Stimulated activated CD8-positive, alpha-beta memory T cell treated with anti-CD3 and anti-CD28 coated beads, Interleukin-15, amount 100 ng/mL, for 1 hour (primary cell): ENCODE measurements around the gene HNRNPM.
"Not testable (repeated sequence)": the region's sequence is repeated elsewhere in the genome, so short reads cannot be mapped to it uniquely, and the experiment has no call there.

ENCODE experiments used
- DNase-seq: peaks from one replicate; pipeline ENCODE4 v3.0.0-alpha.2; 2020; ENCODE audit warnings: low read depth

The HNRNPM gene

DNA sequence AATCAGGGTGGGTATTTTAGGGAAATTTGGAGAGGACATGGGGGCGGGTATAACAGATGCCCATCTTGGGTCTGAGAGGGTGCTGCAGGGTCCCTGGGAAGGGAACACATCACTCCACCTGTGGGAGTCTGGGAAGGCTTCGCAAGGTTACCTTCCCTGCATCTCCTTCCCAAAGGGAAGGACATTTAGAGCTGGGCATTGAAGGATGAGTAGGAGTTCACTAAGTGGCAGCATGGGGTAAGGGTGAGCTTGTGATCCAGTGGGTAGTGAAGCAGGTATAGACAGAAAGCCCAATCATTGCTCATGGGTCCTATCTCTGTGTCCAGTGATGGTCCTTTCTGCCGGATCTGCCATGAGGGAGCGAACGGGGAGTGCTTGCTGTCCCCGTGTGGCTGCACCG lies 18.5 kb upstream of the HNRNPM start:
- no peak for DNase-seq

DNA sequence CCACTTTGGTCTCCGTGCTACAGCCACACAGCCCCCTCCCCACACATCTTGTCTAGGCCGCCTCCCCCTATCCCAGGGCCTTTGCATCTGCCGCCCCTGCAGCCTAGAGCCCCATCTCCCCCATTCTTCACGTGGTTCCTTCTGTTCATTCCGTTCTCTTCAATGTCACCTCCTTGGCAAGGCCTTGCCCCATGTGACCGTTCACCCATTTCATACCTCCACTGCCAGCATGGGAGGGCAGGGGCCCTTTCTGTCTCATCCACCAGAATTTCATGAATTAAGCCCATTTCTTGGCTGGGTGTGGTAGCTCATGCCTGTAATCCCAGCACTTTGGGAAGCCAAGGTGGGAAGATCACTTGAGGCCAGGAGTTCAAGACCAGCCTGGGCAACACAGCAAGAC lies 15.7 kb upstream of the HNRNPM start:
- DNase-seq: no peak

DNA sequence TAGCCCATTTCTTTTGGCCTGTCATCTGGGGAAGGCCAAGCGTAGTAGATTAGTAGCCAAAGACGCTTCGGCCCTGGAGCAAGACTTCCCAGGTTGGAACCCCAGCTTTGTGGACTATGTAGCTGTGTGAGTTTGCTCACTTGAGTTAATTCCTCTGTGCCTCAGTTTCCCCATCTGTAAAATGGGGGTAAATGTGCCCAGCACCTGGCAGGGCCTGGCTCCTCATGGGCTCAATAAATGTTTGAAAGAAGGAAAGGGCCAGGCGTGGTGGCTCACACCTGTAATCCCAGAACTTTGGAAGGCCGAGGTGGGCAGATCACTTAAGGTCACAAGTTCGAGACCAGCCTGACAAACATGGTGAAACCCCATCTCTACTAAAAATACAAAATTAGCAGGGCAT lies 14.9 kb upstream of the HNRNPM start:
- no peak for DNase-seq

DNA sequence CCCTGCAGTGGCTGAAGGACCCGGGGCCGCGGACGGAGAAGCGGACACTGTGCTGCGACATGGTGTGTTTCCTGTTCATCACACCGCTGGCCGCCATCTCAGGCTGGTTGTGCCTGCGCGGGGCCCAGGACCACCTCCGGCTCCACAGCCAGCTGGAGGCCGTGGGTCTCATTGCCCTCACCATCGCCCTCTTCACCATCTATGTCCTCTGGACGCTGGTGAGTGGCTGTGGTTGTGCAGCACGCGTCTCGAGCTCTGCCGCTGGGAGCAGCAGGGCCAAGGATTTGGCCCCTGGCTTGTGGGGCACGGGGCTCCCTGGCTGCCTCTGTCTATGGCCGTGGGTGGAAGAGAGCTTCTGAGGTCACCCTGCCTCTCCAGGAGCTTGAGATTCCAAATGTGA lies 14.1 kb upstream of the HNRNPM start:
- no peak for DNase-seq

DNA sequence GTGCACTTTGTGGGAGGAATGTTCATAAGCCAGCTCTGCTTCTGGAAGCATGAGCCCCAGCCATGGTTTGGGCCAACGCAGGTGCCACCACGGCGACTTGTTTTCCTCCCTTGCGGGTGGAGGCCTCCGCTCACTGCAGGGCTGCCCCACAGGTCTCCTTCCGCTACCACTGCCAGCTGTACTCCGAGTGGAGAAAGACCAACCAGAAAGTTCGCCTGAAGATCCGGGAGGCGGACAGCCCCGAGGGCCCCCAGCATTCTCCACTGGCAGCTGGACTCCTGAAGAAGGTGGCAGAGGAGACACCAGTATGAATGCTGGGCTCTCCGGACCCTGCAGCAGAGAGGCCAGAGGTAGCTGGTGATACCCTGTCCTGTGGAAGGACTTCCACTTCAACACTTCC lies 6.5 kb upstream of the HNRNPM start:
- no peak for DNase-seq

DNA sequence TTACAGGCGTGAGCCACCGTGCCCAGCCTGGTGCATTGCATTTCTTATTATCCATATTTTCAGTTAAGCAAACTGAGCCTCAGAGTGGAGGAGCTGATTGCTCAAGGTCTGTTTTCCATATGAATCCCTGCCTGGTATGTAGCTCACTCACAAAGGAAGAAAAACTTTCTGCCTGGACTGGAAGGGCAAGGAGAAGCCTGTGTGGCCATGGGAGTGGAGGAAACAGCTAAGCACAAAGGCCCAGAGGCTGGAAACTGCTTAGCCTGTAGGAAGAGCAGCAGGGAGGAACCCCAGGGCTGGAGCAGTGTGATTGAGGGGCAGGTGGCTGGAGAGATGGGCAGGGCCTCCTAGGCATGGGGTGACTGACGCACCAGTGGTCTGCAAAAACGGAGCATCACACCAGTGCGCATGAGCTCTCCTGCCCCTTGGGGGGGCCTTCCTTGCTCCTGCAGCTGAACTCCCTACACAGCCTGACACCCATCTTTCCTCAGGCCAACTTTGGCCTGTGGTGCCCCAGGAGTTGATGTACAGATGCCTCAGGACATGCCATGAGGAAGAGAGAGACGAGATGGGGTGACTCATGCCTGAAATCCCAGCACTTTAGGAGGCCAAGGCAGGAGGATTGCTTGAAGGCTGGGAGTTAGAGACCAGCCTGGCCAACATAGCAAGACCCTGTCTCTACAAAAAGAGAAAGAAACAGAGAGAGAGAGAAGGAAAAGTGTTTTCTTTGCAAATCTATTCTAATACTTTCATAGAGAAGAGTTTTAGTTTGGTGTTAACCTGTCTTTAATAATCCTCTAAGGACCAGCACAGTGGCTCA lies 2.8 kb upstream of the HNRNPM start:
- DNase-seq: no peak

DNA sequence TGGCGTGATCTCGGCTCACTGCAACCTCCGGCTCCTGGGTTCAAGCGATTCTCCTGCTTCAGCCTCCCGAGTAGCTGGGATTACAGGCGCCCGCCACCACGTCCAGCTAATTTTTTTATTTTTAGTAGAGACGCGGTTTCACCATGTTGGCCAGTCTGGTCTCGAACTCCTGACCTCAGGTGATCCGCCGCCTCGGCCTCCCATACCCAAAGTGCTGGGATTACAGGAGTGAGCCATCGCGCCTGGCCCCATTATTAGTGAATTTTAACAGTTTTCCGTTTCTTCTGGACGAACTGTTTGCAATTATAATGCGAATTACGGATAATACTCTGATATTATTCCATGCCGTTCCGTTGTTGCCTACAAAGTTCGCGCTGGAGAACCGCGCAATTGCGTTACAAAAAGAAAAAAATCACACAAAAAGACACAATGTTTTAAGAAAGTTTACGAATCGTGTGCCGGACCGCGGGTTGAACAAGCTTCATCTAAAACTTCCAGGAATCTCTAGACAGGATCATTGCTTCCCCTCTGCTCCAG lies 567 bp upstream of the HNRNPM start:
- DNase-seq: not testable (repeated sequence)

DNA sequence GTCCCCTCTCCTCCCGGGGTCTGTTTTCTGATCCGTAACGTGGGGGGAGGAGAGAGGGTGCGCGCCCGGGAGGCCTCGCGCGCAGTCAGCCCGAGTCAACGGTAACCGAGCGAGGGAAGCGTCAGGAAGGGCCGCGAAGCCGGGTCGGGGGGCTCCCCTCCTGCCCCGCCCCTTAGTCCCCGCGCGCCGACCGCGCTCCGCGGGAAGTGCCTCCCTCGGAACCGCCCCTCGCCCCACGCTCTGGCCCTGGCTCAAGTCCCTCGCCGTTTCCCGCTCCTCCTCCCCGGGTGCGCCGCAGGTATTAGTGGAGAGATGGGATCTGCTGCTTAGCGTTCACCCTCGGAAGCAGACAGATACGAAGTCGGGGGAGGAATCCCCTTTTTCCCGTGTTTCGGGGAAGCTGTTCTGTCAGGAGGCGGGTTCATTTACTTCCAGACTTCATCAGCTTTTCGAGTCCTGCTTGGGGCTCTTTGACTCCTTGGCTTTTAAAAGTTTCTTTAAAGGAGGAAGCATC lies 770 bp downstream of the HNRNPM start:
- no peak for DNase-seq

DNA sequence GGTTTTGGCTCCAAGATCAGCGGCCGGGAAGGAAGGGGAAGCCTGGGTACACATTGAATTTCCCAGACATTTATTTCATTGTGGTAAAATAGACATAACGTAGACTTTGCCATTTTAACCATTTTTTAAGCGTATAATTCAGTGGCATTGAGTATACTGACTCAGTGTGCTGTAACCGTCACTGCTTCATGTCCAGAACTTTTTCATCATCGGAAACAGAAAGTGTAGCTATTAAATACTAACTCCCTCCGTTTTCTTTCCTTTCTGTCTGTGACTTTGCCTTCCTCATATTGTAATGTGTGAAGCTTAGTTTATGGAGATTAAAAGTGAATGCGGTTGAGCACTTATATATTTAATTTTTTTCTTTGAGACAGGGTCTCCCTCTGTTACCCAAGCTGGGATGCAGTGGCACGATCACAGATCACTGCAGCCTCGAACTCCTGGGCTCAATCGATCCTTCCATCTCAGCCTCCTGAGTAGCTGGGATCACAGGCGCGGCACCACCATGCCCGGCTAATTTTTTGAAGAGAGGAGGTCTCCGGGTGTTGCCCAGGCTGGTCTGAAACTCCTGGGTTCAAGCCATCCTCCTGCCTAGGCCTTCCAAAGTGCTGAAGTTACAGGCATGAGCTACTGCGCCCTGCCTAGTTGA lies 1.4 kb downstream of the HNRNPM start:
- no peak for DNase-seq

DNA sequence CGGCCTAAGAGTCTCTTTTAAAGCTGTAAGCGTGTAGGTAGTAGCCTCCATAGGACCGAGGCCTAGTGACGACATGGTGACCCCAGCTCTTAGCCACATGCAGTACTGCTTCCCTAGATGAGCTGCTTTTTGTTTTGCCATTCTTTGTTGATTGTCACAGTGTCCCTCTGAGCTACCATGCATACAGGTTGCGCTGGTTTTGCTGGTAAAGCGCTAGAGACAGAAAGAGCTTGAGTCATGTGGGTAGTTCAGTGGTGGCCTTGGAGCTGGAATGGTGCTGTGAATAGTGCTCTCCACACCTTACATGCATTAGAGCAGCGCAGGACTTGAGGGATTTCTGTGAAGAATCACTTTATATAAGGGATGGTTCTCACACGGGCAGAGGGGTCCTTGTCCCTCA lies 5.1 kb downstream of the HNRNPM start:
- no peak for DNase-seq

DNA sequence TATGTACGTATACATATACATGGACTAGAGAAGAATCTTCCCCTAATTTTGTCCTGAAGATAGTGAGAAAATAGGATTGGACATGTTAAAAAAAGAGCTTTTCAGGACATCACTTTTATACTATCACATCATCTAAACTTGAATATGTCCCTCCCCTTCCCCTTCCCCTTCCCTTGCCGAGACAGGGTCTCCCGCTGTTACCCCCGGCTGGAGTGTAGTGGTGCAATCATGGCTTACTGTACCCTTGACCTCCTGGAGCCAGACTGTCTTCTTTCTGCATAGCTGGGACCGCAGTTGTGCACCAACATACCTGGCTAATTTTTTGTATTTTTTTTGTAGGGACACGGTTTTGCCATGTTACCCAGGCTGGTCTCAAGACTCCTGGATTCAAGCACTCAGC lies 6.6 kb downstream of the HNRNPM start:
- DNase-seq: no peak

DNA sequence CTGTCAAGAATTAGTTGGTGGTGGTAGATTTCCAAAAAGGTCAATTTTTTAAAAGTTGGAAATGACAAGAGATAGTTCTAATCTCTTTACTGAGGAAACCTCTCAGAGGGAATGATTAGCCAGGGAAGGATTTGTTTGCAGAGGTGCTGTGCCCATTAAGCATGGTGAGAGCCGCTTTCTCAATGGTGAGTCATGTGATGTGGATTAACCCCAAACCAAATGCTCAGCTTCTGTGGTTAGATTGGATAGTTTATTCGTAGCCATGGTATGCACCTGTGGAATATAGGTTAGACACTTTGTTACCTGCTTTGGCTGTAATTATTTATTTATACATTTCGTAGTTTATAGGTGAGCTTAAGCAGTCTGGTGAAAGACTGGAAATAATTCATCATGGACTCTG lies 7.1 kb downstream of the HNRNPM start:
- no peak for DNase-seq

DNA sequence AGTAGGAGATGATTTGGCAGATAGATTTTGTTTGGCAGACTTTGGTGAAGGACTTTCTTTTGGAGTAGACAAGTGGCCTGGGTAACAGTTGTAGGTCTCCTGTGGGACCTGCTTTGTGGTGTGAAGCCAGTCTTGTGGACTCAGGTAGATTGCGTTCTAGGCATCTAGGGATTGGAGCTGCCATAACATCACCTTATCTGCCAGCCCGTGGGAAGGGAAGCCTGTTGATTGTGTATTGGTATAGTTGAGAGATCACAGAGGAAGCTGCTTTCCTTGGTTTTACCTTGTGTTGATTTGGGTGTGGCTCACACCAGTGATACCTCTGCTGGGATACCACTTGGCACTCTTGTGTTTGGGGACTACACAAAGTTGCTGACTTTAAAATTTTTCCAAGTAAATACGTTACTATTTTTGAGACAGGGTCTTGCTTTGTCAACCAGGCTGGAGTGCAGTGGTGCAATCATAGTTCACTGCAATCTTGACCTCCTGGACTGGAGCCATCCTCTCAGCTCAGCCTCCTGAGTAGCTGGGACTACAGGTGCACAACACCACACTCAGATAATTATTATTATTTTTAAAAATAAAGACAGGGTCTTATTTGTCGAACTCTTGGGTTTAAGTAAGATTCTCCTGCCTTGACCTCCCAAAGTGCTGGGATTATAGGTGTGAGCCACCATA lies 7.8 kb downstream of the HNRNPM start:
- DNase-seq: no peak

DNA sequence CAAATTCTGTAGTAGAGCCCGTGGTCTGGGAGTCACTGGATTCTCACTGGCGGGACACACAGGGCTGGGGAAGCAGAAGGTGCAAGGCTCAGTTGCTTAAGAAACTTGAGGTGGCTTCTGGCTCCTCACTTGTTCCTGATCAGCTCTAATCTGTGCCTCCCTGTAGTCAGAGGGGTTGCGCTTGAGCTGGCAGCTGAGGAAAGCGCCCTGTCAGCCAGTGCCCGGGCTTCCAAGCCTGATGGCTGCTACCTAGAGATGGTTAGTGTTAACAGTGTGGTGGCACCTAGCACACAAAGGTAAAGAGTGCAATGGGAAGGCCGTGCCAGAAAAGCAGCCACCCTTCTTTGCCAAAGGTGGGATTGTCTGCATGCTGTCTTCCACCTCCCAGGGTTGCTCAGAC lies 8.8 kb downstream of the HNRNPM start:
- DNase-seq: no peak

DNA sequence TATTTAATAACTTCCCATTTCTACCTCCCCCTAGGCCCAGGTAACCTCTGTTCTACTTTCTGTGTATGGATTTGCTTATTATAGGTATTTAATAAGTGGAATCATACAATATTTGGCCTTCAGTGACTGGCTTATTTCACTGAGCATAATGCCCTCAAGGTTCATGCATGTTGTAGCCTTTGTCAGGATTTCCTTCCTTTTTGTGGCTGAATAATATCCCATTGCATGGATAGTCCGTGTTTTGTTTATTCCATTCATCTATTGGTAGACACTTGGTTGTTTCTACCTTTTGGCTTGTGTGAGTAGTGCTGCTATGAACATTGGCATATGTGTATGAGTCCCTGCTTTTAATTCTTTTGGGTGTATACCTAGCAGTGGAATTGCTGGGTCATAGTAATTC lies 9.4 kb downstream of the HNRNPM start:
- no peak for DNase-seq

DNA sequence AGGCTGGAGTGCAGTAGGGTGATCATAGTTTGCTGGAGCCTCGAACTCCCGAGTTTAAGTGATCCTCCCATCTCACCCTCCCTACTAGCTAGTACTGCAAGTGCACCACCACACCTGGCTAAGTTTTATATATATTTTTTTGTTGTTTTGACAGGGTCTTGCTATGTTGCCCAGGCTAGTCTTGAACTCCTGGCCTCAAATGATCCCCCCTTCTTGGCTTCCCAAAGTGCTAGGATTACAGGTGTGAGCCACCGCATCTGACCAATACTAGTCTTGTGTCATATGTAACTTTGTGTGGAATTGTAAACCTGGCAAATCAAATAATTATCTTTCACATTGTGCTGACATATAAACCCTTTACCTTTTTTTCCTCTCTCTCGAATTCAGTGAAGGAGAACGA lies 10.2 kb downstream of the HNRNPM start:
- no peak for DNase-seq

DNA sequence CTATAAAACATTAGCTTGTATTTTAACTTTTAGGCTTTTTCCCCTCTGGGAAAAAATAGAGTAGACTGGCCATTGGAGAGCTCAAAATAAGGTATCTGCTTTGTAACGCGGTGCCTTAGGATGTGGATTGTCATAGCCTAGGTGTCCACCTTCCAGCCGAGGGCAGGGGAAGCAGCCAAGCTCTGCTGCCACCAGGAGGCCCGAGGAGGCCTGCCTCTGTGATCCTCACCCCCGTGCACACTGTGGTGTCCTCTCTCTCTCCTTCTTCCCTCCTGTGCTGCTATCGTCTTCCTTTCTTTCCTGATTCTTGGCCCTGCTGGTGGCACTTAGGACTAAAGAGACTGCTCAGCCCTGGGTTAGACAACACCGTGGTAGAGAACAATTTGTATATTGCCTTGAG lies 11.3 kb downstream of the HNRNPM start:
- DNase-seq: no peak

DNA sequence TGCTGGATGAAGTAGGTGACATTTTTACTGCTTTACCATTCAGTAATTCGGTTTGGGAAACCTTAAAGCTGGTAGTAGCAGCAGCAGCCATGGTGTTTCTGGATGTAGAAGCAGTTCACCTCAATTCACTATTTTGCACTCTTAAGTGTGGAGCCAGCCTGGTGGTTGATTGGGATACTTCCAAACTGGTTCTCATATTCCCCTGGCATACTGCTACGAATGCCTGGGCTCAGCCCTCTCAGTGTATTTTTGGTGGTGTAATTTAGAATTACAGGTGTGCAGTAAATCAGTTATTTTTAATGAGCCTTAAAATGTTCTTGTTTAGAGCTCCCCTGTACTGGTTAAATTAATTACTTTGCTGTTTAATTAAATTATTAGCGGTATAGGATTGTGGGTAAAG lies 12.4 kb downstream of the HNRNPM start:
- no peak for DNase-seq

DNA sequence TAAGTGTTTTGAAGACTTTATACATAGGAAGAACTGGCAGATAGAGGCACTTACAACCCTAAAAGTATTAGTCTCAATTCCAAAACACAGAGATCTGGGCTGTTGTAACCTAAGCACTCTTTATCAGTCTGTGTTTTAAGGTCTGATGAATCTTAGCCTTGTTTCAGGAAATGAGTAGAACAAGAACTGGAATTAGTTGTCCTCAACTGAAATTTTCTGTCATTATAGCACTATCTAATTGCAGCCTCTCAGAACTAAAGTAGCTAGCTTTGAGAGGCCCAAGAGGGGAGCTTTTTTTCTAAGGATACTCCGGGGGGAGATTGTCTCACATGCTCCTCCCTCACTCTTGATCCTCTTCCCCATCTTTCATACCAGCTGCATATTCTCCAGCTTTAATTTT lies 13.1 kb downstream of the HNRNPM start:
- DNase-seq: no peak

DNA sequence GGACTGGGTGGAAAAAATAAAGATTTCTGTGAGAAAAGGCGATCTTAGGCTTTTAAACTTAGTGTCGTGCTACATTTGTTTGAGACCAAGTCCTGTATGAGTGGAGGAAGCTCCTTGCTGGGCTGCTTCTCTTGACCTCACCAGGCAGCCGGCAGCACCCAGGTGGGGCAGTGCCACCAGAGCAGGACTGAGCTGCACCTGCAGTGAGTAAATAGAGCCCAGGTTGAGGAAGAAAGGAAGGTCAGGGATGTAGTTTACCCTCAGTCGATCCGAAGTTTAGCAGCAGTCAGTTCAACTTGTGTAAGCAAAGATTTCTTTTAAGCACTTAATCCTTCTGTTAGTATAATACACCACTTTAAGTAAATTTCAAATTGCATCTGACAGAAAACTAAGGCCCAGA lies 13.6 kb downstream of the HNRNPM start:
- DNase-seq: no peak

DNA sequence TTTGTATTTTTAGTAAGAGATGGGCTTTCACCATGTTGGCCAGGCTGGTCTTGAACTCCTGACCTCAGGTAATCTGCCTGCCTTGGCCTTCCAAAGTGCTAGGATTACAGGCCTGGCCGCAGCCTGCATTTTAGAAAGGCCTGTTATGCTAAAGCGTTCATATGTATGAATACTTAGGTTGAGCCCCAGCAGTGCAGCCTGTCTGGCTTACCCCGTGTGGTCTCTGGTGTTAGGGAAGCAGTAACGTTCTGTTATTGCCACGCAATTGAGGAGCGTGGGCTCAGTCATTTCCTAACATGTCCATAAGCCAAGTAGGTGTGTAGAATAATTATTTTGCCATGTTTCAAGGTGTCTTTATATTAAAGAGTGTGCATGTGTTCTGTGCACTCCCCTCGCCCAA lies 14.3 kb downstream of the HNRNPM start:
- DNase-seq: no peak

DNA sequence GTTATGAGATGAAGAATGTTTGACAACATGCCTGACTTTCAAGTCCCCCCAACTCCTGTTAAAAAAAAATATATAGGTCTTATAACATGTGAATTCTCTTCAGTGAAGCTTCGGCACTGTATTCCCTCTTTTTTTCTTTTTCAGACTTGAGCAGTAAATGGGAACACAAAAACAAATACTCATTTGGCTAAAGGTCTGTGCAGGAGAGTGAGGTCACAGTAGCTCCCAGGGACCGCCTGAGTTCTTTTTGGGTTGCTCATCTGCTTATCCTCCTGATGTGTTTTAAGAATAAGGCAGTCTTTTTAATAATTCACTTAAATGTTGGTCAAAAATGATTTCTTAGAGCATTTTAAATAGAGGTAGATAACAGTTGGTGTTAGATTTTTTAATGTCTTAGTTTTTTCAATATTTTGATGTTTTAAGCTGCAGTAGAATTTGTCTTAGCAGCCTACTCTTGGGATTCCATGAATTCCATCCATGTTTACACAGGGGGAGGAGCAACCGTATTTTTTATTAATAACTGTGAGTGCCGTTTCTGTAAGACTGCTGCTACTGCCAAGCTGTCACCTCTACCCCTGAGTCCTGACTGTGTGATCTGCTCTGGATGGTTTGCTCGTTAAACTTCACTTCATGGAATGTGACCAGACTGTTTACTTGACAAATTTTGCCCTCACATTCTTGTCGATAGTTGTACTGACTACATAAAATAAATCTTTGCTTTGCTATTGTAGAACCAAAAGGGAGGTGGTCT lies 14.9 kb downstream of the HNRNPM start:
- DNase-seq: no peak
